GM18526 (cell line): ENCODE data around the gene TPP2.

ENCODE experiments used
- POLR2A ChIP-seq: IDR thresholded peaks from 3 replicates; pipeline ENCODE4 v1.6.1; 2011; ENCODE audit not compliant: insufficient read length; ENCODE audit errors: extremely low read depth

The TPP2 gene

GRCh38 chr13:102708211-102708610 lies 111.4 kb downstream of the TPP2 start:
- no peak for TF ChIP-seq POLR2A

- TF ChIP-seq POLR2A: no peak
Observed at GRCh38 chr13:102708991-102709390, 112.2 kb downstream of the TPP2 start.

GRCh38 chr13:102709536-102709935 lies 112.8 kb downstream of the TPP2 start:
- no peak for TF ChIP-seq POLR2A

GRCh38 chr13:102710261-102710679 lies 113.5 kb downstream of the TPP2 start:
- no peak for TF ChIP-seq POLR2A

GRCh38 chr13:102715447-102715846 lies 118.7 kb downstream of the TPP2 start:
- TF ChIP-seq POLR2A: no peak

GRCh38 chr13:102718746-102719145 lies 122.0 kb downstream of the TPP2 start:
- TF ChIP-seq POLR2A: no peak

GRCh38 chr13:102721800-102722231 lies 125.0 kb downstream of the TPP2 start:
- TF ChIP-seq POLR2A: no peak

GRCh38 chr13:102724923-102725322 lies 128.1 kb downstream of the TPP2 start:
- no peak for TF ChIP-seq POLR2A

- TF ChIP-seq POLR2A: no peak
Observed at GRCh38 chr13:102726430-102726829, 129.6 kb downstream of the TPP2 start.
